Measurements from ENCODE around the gene CHST14. TPM values are rescaled to one million over a fixed set of nuclear protein-coding genes. Genes with fewer than 3 reads are reported as not detected.

CHST14 gene
- total RNA-seq, 1 experiment from 2014 or later: 29.3 TPM

- DNase-seq (ENCODE audit: low read depth): no peak
Measured at GRCh38 chr15:40463279-40463678, 7.5 kb upstream of the CHST14 start.

GRCh38 chr15:40463886-40464545 is 6.8 kb upstream of the CHST14 start:
- no peak for DNase-seq (ENCODE audit: low read depth)

DNA sequence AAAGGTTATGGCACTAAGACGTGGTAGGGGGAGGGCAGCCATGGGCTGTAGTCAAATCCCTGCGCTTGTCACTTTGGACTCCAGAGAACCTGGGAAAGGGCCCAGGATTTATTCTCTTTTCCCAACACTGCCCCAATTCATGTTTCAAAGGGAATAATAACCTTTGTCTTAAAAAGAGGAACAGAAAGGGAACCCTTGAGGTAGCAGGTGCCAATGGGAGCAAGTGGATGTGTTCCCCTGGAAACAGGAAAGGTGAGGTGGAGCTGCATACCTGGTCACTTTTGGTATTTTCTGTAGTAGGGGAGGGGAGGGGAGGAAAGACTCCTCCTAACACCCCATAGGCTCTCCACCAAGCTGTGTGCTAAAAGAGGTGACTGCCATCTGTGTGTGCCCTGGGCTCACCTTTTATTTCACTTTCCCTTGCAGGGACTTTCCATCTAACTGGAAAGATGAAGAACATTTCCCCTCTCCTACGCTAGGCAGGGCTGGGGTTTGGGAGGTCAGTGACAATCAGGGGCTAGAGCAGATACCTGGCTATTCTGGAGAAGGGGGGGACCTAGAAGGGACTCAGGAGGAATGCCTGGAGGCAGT is 6.1 kb upstream of the CHST14 start:
- no peak for DNase-seq (ENCODE audit: low read depth)

DNA sequence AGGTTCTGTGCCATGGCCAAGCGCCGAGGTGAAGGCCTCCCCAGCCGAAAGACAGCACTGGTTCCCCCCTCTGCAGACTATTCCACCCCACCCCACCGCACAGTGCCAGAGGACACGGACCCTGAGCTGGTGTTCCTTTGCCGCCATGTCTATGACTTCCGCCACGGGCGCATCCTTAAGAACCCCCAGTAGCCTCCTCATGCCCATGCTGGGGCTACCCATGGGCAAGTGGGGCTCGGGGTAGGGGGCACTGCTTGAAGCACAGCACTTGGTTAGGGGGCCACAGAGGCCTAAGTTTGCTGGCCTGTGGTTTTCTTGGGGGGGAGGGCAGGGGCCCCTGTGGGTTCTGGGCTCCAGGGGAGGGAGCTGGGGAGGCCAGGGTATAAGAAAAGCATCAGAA is 4.8 kb upstream of the CHST14 start:
- DNase-seq (ENCODE audit: low read depth): no peak

GRCh38 chr15:40466426-40467260 is 4.1 kb upstream of the CHST14 start:
- no peak for DNase-seq (ENCODE audit: low read depth)

GRCh38 chr15:40467261-40467615 is 3.5 kb upstream of the CHST14 start:
- no peak for DNase-seq (ENCODE audit: low read depth)

- no peak for DNase-seq (ENCODE audit: low read depth)
Measured at GRCh38 chr15:40468898-40469331, 1.9 kb upstream of the CHST14 start.

DNA sequence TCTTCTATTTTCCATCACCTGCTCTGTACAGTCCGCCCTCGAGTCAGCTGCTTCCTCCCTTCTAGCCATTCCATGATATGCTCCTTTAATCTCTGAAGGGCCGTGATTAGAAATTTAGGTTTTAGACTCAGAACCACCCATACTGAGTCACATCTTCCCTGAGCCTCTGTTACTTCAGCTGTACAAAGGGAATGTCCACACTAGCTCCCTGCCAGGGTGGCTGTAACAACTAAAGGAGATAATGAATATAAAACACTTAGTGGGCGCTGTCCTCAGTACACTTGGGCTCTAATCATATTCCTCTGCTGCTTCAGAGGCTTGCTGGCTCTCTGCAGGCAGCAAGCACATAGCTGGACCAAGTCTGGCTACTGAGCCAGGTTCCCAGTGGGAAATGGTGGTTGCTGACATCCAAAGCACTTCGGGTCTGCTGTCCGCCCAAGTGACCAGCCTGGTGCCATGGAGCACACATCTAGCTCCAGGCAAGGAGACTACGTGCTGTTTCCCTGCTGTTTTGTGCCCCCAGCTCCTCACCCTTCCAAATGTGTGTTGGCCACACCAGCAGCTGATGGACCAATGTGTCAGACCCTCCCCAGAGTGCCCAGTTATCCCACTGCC is 901 bp upstream of the CHST14 start:
- DNase-seq (ENCODE audit: low read depth): no peak

GRCh38 chr15:40471105-40471807 is 472 bp downstream of the CHST14 start:
- DNase-seq (ENCODE audit: low read depth): peak; percentile 13

GRCh38 chr15:40471808-40472150 is 995 bp downstream of the CHST14 start:
- peak; percentile 37 for DNase-seq (ENCODE audit: low read depth)

GRCh38 chr15:40472171-40472727 is 1.5 kb downstream of the CHST14 start:
- no peak for DNase-seq (ENCODE audit: low read depth)

GRCh38 chr15:40474581-40474980 is 3.8 kb downstream of the CHST14 start:
- no peak for DNase-seq (ENCODE audit: low read depth)

- no peak for DNase-seq (ENCODE audit: low read depth)
Measured at GRCh38 chr15:40477642-40478327, 7.0 kb downstream of the CHST14 start.

GRCh38 chr15:40479024-40479423 is 8.2 kb downstream of the CHST14 start:
- DNase-seq (ENCODE audit: low read depth): no peak

- DNase-seq (ENCODE audit: low read depth): peak; percentile 10
Measured at GRCh38 chr15:40481341-40482074, 10.7 kb downstream of the CHST14 start.

GRCh38 chr15:40483919-40484318 is 13.1 kb downstream of the CHST14 start:
- DNase-seq (ENCODE audit: low read depth): no peak

GRCh38 chr15:40486066-40486770 is 15.4 kb downstream of the CHST14 start:
- no peak for DNase-seq (ENCODE audit: low read depth)

GRCh38 chr15:40487816-40488682 is 17.3 kb downstream of the CHST14 start:
- no peak for DNase-seq (ENCODE audit: low read depth)
